ENCODE results near the gene MCF2.

Gene MCF2

DNA sequence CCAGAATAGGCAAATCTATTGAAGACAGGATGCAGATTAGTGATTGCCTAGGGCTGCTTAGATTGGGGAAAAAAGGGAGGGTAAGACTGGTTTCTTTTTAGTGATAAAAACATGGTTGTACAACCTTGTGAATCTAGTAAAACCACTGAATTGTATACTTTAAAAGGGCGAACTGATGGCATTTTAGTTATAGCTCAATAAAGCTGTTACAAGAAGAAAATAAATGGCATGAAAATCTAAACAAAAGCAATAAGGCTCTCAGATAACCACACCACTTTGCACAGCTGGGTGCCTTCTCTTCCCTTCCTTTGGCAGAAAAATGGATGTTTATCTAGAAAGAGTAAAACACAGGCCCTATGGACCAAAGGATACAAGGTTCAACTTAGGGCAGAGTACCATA is 107.9 kb downstream of the MCF2 start:
- no peak for DNase-seq (ENCODE audit: low read depth)

GRCh38 chrX:139596068-139596467 is 111.9 kb downstream of the MCF2 start:
- no peak for DNase-seq (ENCODE audit: low read depth)

DNA sequence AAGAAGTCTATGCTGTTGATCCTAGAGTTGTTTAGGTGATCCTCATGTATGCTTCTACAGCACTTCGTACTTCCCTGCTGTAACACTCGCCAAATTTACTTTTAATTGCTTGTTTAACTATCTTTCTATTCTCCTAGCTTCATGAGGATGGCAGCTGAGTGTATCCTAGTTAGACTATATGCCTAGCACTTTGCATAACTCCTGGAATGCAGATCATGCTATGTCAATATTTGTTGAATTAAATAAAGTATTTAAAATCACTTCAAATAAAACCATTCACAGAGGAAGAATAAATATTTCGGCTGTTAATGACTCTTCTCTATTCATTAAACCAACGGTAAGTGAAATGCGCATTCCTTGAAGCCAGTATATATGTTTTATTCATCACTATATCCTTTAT is 122.4 kb downstream of the MCF2 start:
- no peak for DNase-seq (ENCODE audit: low read depth)

- DNase-seq (ENCODE audit: low read depth), result no peak
These were observed 126.9 kb downstream of the MCF2 start for GRCh38 chrX:139581068-139581467.

DNA sequence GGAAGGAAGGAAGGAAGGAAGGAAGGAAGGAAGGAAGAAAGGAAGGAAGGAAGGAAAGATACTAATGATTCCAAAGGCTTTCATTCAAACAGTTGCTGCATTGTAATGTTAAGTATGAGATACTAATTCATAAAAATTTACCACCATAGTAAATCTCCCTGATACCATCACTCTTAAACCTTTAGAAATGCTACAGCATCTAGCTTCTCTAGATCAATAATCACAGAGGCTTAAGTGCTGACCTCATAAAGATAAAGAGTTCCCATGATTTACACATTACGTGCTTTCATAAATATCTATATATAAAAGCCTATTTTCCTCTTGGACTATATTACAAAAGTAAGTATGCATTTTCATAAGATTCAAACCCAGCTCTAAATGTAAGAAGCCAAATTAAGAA is 141.0 kb downstream of the MCF2 start:
- no peak for DNase-seq (ENCODE audit: low read depth)

GRCh38 chrX:139563251-139563650 is 144.7 kb downstream of the MCF2 start:
- DNase-seq (ENCODE audit: low read depth), result no peak

- DNase-seq (ENCODE audit: low read depth), result no peak
These were observed 147.7 kb downstream of the MCF2 start for GRCh38 chrX:139560221-139560620.

GRCh38 chrX:139559383-139560042 is 148.5 kb downstream of the MCF2 start:
- DNase-seq (ENCODE audit: low read depth), result no peak

- no peak for DNase-seq (ENCODE audit: low read depth)
These were observed 152.8 kb downstream of the MCF2 start for GRCh38 chrX:139554991-139555675.

- DNase-seq (ENCODE audit: low read depth), result no peak
These were observed 153.6 kb downstream of the MCF2 start for GRCh38 chrX:139554376-139554775.

GRCh38 chrX:139544591-139544990 is 163.4 kb downstream of the MCF2 start:
- DNase-seq (ENCODE audit: low read depth), result no peak

GRCh38 chrX:139543920-139544319 is 164.0 kb downstream of the MCF2 start:
- no peak for DNase-seq (ENCODE audit: low read depth)

GRCh38 chrX:139542652-139543051 is 165.3 kb downstream of the MCF2 start:
- no peak for DNase-seq (ENCODE audit: low read depth)

DNA sequence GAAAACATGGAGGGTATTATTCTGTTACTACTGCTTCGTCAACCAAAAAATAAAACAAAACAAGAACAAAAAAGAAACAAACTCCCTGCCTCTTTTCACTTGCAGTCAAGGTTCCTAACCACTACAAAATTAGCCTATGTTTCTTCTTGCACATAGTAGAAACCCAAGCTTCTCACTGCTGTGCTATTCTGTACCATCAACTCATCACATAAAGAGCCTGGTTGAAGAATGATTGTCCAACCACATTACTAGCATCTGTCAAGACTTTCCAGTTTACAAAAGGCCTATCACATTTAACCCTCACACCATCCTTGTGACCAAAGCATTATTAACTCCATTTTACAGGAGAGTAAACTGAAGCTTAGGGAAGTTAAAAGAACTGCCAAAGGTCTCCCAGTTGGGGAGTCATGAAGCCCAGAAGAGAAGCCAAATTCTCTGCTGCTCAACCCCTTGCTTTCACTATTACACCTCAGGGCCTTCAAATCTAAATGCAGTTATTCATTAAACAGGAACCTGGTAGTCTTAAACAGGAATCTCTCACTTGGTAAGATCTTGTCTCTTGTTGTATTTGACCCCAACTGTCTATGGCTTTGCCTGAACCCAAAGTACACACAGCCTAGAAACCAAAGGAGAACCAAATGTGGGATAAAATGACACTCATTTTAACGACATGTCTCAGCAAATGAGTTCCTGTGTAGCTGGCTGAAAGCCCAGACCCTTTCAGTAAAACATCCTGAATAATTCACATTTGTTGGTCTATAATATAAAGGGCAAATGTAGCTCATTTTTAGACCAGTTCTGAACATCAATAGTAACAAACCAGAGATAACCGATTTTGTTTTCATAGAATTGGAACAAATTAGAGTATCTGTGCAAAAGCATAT is 168.8 kb downstream of the MCF2 start:
- no peak for DNase-seq (ENCODE audit: low read depth)

GRCh38 chrX:139533444-139533843 is 174.5 kb downstream of the MCF2 start:
- no peak for DNase-seq (ENCODE audit: low read depth)

- no peak for DNase-seq (ENCODE audit: low read depth)
These were observed 175.1 kb downstream of the MCF2 start for GRCh38 chrX:139532834-139533233.

Measured in activated T-cell treated with anti-CD3 and anti-CD28 coated beads for 24 hours (primary cell).